HepG2 (cell line): Measurements from ENCODE around the gene WFDC6. TPM values are rescaled to one million over a fixed set of nuclear protein-coding genes. Genes with fewer than 3 reads are reported as not detected.

Source experiments
- ATAC-seq: fragments of 200-7000 bp; cut with Tn5 transposase; 3 replicates; pipeline ENCODE4 v1.9.1; 2020; ENCODE audit warnings: mild to moderate bottlenecking, moderate library complexity
- BruUV-seq: library from RNA; stranded (reverse); fragments of 400-500 nt; replicated peaks from 2 replicates; lab custom pipeline; 2021; lab: Mats Ljungman, UMichigan
- CTCF ChIA-PET: fragments of 300-600 bp; formaldehyde crosslinking; extraction: SDS; loops from one replicate; lab custom pipeline; 2021; ENCODE audit warnings: low total read pairs, inconsistent platforms, low intra/inter-chr PET ratio; lab: Yijun Ruan, JAX
- POLR2A ChIA-PET: fragments of 350-600 bp; sonication (Branson Sonifier 250); formaldehyde crosslinking; loops from one replicate; lab custom pipeline; 2020; ENCODE audit warnings: antibody characterized with exemption, inconsistent platforms; lab: Yijun Ruan, JAX
- DNase-seq: peaks from one replicate; pipeline ENCODE4 v3.0.0-alpha.2; 2015; ENCODE audit warnings: low spot score
- FAIRE-seq: peaks from 3 replicates; lab custom pipeline; 2011; peaks lifted over from hg19 to GRCh38; lab: Jason Lieb, UNC
- H2AFZ ChIP-seq: one replicate; pipeline ENCODE4 v1.6.1; 2011; ENCODE audit warnings: low read length, inconsistent platforms
- H3K27ac ChIP-seq: fragments of 300-600 bp; 3 replicates; pipeline ENCODE4 v1.8.0; 2011; ENCODE audit warnings: mixed run types, mild to moderate bottlenecking, mixed read lengths, low read length, inconsistent platforms; ENCODE audit not compliant: insufficient read depth; ENCODE audit errors: extremely low read length
- H3K27me3 ChIP-seq, 2 experiments: fragments of 200-600 bp in 1 of 2; 2 replicates in 1 of 2; 3 replicates in 1 of 2; pipeline versions ENCODE4 v1.6.0 to v1.8.0; 2011; ENCODE audit warnings: low read length in 2 of 2, mild to moderate bottlenecking in 2 of 2, moderate library complexity in 2 of 2, inconsistent platforms in 1 of 2; ENCODE audit not compliant: insufficient read depth in 2 of 2, control insufficient read depth in 1 of 2
- H3K36me3 ChIP-seq, 2 experiments: fragments of 200-600 bp in 1 of 2; replicated peaks in 1 of 2; 2 replicates in 1 of 2; 3 replicates in 1 of 2; pipeline versions ENCODE4 v1.5.1 to v1.8.0; 2011; ENCODE audit warnings: low read length in 2 of 2, inconsistent platforms in 1 of 2; ENCODE audit not compliant: insufficient read depth in 2 of 2, control insufficient read depth in 1 of 2
- H3K4me1 ChIP-seq: 2 replicates; pipeline ENCODE4 v1.5.1; 2012; ENCODE audit warnings: low read length, inconsistent platforms; ENCODE audit not compliant: insufficient read depth
- H3K4me2 ChIP-seq: 2 replicates; pipeline ENCODE4 v1.6.0; 2011; ENCODE audit warnings: low read depth, low read length, inconsistent platforms
- H3K4me3 ChIP-seq, 3 experiments: fragments of 200-600 bp in 1 of 3; sonication (generic), shearing (Covaris generic) in 1 of 3; replicated peaks in 1 of 3; 2 replicates each; pipeline ENCODE4 v1.5.1; 2011 to 2016; ENCODE audit warnings: low read length in 3 of 3, inconsistent platforms in 2 of 3, low read depth in 2 of 3, mild to moderate bottlenecking in 2 of 3, control low read depth in 1 of 3, mixed read lengths in 1 of 3; ENCODE audit not compliant: insufficient read depth in 1 of 3
- H3K79me2 ChIP-seq: one replicate; pipeline ENCODE4 v1.6.1; 2011; ENCODE audit warnings: low read length, inconsistent platforms; ENCODE audit not compliant: insufficient read depth
- H3K9ac ChIP-seq: 2 replicates; pipeline ENCODE4 v1.6.0; 2011; ENCODE audit warnings: mild to moderate bottlenecking, low read depth, low read length, inconsistent platforms; ENCODE audit not compliant: insufficient read depth
- H3K9me3 ChIP-seq: 2 replicates; pipeline ENCODE4 v1.5.1; 2012; ENCODE audit warnings: mild to moderate bottlenecking, low read length
- H4K20me1 ChIP-seq: 2 replicates; pipeline ENCODE4 v1.6.0; 2011; ENCODE audit warnings: inconsistent platforms, mild to moderate bottlenecking, low read length, moderate library complexity; ENCODE audit not compliant: insufficient read depth
- ATF7 ChIP-seq, 2 experiments: fragments of 450-650 bp in 1 of 2; sonication (generic) in 1 of 2; formaldehyde crosslinking in 1 of 2; IDR thresholded peaks; 2 replicates each; pipeline versions ENCODE4 v1.4.0 to v1.6.1; 2016 to 2020; ENCODE audit warnings: antibody characterized with exemption in 1 of 2, mild to moderate bottlenecking in 1 of 2, missing genetic modification reagents in 1 of 2
- CREB1 ChIP-seq, 2 experiments: fragments of 450-650 bp in 1 of 2; IDR thresholded peaks; 2 replicates each; pipeline ENCODE4 v1.6.1; 2016 to 2017; ENCODE audit warnings: control low read depth in 1 of 2, mild to moderate bottlenecking in 1 of 2, missing compliant biosample characterization in 1 of 2, missing genetic modification characterization in 1 of 2
- KLF12 ChIP-seq: sonication (generic); formaldehyde crosslinking; IDR thresholded peaks from 2 replicates; pipeline ENCODE4 v1.4.0; 2020; ENCODE audit warnings: missing genetic modification reagents, borderline replicate concordance
- PLRG1 ChIP-seq: fragments of 450-650 bp; conservative IDR thresholded peaks from 2 replicates; pipeline ENCODE4 v1.6.1; 2016
- TCF7L2 ChIP-seq: IDR thresholded peaks from 2 replicates; pipeline ENCODE4 v1.6.1; 2011; ENCODE audit warnings: mild to moderate bottlenecking, low read depth, low read length, moderate library complexity
- ZKSCAN8 ChIP-seq: IDR thresholded peaks from 2 replicates; pipeline ENCODE4 v1.6.1; 2016; ENCODE audit warnings: borderline replicate concordance, missing genetic modification reagents, missing compliant biosample characterization
- ZNF510 ChIP-seq: sonication (generic); formaldehyde crosslinking; IDR thresholded peaks from 2 replicates; pipeline ENCODE4 v1.4.0; 2020; ENCODE audit warnings: low read depth, mild to moderate bottlenecking, missing genetic modification reagents
- ZNF850 ChIP-seq: sonication (generic); formaldehyde crosslinking; conservative IDR thresholded peaks from 2 replicates; pipeline ENCODE4 v1.9.0; 2021; ENCODE audit warnings: mild to moderate bottlenecking, missing genetic modification reagents
- WGBS: methylation state at CpG from one replicate; pipeline ENCODE4 v1.1.6; 2017; ENCODE audit warnings: low lambda C conversion rate; 5-methylcytosine and 5-hydroxymethylcytosine counted together
- in situ Hi-C: cut with HindIII; loops from 2 replicates; pipeline ENCODE4 v1.10.0; 2017; ENCODE audit warnings: low pct_unique_long_range_greater_than_20kb; ENCODE audit not compliant: extremely low pct_ligation_motif_present
- intact Hi-C: fragments of 100-400 bp; cut with micrococcal nuclease; formaldehyde crosslinking; loops from one replicate; pipeline ENCODE4 v1.10.0; 2022; ENCODE audit not compliant: unreplicated experiment
- polyA plus RNA-seq, 8 experiments: library from polyadenylated mRNA; depleted of rRNA in 3 of 8; stranded (reverse) in 7 of 8; unstranded in 1 of 8; fragments of >200 nt; fragmentation: Illumina TruSeq in 4 of 8; extraction: Trizol in 4 of 8; gene quantifications; 2 replicates each; pipeline versions ENCODE4 v1.2.1 to v1.2.3, GENCODE V29; 2011 to 2016; ENCODE audit warnings: low read depth in 4 of 8, missing spikeins in 1 of 8, mixed read lengths in 1 of 8; ENCODE audit not compliant: insufficient read depth in 1 of 8
- total RNA-seq, 5 experiments: library from RNA; depleted of rRNA; stranded (reverse); fragments of >200 nt; fragmentation: Illumina TruSeq; extraction: Trizol; gene quantifications; 2 replicates each; pipeline ENCODE4 v1.2.3, GENCODE V29; 2016; ENCODE audit warnings: low read depth in 1 of 5
- TF ChIP-seq, protein P1 (sequence below): sonication (generic); formaldehyde crosslinking; IDR thresholded peaks from 2 replicates; pipeline ENCODE4 v1.4.0; 2020; ENCODE audit warnings: missing genetic modification reagents

The WFDC6 gene
- total and polyA plus RNA-seq, 2 of the 13 experiments (the other 11 are each of a cell fraction or from before 2014, with no cell fraction given): not detected

DNA sequence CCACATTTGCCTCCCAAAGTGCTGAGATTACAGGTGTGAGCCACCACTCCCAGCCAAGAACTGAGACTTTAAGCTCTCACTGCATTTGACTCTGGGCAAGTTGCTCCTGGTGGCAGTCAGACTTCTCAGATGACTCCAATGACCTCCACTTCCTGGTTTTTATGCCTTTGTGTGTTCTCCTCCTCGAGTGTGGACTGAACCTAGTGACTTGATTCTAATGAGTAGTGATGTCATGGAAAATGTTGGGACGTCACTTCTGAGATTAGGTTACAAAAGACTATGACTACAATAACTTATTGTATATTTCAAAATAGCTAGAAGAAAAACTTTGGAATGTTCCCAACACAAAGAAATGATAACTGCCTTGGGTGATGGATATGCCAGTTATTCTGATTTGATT, 35.9 kb downstream of the WFDC6 start:
- BruUV-seq: no TSS peak
- no peak for DNase-seq
- Histone ChIP-seq H3K4me1 (peaks cover 10% of the 10 kb centered on the region; the same call in 1 of the 2 replicates), H3K9me3 (no peaks in the 10 kb centered on the region), H3K27me3 (0 out of 5 replicates have a peak, but pooled peaks cover 0 to 13% of the 10 kb centered on the region in 2 experiments), H4K20me1 (no peaks in the 10 kb centered on the region), H3K79me2 (no peaks in the 10 kb centered on the region), H2AFZ (no peak overlapping the region), H3K36me3 (no peaks in the 10 kb centered on the region), H3K9ac (no peak overlapping the region)
- 3% methylated on average over 2 of the region's 2 CpGs for WGBS
- ATAC-seq: no peak
- POLR2A ChIA-PET: interaction anchor here (1.0 kb wide), 1 partner anchor 25 kb away, joined by 4 read pairs; no protein-coding TSS in a partner anchor
- TF ChIP-seq ATF7 (IDR thresholded peaks at IDR 0.05): peak; percentile 67
- no peak for TF ChIP-seq ATF7 (CRISPR knock-in tag; IDR thresholded peaks at IDR 0.05)
- no peak for TF ChIP-seq ZKSCAN8 (CRISPR knock-in tag)
- TF ChIP-seq ZNF510 (CRISPR knock-in tag): no peak
- TF ChIP-seq, protein P1, sequence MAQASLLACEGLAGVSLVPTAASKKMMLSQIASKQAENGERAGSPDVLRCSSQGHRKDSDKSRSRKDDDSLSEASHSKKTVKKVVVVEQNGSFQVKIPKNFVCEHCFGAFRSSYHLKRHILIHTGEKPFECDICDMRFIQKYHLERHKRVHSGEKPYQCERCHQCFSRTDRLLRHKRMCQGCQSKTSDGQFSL (CRISPR knock-in tag): no peak
- peak; percentile 85 for TF ChIP-seq CREB1 (IDR thresholded peaks at IDR 0.05)
- no peak for TF ChIP-seq CREB1 (CRISPR knock-in tag; IDR thresholded peaks at IDR 0.05)
- TF ChIP-seq KLF12 (CRISPR knock-in tag): no peak
- TF ChIP-seq PLRG1: no peak
- TF ChIP-seq TCF7L2: no peak
- TF ChIP-seq ZNF850 (CRISPR knock-in tag): no peak
- TF ChIP-seq, all 625 proteins: peak for 2
- intact Hi-C loops (no loop called here), in situ Hi-C loops (no loop called here)
- H3K4me3 ChIP-seq: no peak overlapping the region
- H3K27ac ChIP-seq: no peak overlapping the region
- CTCF ChIA-PET: no interaction called here
- FAIRE-seq: no peak
- no peak overlapping the region for H3K4me2 ChIP-seq
